H4 (cell line): Measurements from ENCODE around the gene OAF. TPM values are rescaled to one million over a fixed set of nuclear protein-coding genes. Genes with fewer than 3 reads are reported as not detected.

Experiments used
- DNase-seq: peaks from one replicate; pipeline ENCODE4 v3.0.0-alpha.2; 2015; ENCODE audit warnings: low spot score
- total RNA-seq: library from RNA; depleted of rRNA; stranded (reverse); fragments of >200 nt; shearing (Covaris generic); gene quantifications from 2 replicates; pipeline ENCODE4 v1.2.3, GENCODE V29; 2014

The OAF gene
- total RNA-seq, 1 experiment from 2014 or later = 33.5 TPM

DNA sequence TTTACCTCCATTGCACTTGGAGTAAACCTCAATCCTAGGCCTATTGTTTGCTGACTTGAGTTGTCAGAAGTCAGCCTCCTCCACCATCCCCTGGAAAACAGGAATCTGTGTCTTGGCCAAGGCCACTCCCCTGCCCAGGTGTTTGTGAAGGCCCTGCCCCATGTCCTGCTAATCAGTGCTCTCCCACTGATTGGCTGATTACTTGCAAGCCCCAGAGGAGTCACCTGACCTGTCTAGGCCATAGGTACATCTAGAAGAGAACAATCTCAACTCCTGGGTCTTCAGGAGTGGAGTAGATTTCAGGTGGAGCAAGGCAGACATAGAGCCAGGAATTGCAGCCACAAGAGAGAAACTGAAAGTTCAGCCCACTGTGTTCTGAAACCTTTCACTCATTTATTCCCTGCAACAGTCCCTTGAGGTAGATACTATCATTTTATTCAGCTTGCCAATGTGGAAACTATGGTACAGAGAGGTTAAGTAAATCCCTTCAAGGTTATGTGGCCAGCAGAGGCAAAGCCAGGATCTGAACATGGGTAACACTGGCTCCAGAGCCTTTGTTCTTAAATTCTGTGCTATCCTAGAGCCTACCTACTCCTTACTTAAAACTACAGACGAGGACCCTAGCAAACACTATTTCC, 10.4 kb downstream of the OAF start:
- no peak for DNase-seq

DNA sequence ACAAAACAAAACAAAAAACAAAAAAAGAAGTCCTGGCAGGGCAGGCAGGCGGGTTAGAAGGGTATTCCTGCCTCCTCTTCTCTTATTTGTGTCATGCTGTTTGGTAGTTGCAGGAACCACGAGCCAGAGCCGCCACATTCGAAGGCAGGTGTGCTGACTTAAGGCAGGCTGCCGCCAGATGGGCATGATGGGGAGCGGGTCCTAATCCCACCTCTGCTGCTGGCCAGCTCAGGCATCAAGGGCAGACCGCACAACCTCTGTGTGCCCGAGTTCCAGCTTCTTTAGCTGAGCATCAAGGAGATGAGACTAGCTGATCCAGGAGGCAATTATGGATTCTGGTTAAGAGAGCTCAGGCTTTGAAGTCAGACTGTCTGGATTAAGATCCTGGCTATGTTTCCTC, 12.1 kb downstream of the OAF start:
- no peak for DNase-seq

DNA sequence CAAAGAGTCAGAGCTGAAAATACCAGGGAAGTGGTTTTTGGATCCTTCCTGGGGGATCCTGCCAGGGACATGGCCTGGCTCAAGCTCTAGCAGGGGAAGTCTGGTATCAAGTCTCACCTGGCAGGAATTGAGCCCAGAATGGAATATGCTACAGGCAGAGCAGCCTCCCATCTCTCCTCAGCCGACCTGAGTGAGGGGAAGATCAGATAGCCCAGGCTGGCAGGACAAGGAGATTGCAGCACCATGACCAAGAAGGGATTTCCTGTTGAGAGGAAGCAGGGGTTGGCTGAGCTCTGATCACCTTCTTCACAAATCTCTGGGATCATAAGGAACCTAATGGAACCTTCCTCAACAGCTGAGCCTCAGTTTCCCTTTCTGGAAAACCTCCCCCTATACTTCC, 13.0 kb downstream of the OAF start:
- no peak for DNase-seq

DNA sequence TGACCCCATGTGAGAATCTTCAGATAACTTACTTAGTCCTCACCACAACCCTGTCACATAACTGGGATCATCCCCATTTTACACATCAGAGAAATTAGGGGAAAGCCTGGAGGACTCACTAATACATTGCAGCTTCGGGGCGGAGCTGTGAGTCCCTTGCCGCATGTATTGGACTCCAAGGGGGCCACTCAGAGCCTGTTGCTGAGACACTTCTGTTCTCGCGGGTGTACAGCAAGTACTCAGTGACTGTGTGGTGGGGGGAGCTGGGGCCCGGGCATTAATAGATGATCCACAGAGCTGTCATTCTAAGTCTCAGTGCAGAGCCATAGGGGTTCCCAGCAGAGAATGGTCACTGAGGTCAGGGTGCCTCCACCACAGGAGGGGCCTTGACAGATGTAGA, 13.5 kb downstream of the OAF start:
- no peak for DNase-seq

DNA sequence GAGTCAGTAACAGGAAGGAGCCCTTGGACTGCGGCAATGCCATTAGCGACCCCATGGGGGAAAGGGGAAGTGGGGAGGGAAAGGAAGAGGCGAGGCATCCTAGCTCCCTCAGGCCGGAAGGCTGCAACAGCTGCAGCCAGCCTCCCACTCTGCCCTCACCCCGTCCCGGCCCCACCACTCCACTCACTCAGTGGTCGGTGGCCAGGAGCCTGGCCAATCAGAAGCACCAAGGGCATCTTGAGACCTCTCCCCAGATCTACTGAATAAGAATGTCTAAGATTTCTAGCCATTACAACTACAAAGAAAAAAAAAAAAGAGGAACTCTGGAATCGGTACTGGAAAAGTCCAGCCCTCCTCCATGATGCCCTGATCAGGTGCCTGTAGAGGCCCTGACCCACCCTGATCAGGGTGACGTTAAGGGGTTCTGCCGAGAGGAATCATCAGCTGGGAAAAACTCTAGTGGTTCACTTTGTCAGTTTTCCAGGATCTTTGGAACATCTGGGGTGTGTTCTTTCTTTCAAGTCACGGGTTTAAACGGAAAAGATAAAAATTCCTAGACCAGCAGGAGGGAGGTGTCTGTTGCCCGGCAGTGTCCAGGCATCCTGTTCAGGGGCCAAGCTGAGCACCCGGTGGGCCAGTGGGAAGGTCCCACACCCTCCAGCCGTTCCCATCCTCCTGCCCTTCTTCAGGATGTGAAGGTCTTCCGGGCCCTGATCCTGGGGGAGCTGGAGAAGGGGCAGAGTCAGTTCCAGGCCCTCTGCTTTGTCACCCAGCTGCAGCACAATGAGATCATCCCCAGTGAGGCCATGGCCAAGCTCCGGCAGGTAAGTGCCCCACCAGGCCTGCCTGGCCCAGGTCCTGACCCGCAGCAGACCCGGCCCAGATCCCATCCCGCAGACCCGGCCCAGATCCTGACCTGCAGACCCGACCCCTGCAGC, 14.4 kb downstream of the OAF start:
- no peak for DNase-seq

DNA sequence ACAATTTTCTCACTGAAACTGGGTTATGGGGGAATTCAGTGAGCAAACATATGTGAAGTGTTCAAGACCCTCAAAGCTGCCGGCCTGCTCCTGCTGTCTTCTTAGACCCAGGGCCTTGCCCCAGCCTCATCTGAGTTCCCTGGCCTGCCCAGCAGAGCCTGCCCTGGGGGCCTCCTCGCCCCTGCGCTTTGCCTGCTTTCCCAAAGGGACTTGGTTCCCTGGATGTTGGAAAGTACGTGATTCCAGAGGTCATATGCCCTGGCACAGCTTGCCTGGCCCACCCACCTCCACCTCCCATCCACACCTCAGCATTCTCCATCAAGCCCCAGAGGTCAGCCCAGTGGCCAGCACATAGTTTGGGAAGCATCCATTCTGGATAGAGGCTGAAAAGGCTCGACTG, 15.4 kb downstream of the OAF start:
- DNase-seq = no peak

DNA sequence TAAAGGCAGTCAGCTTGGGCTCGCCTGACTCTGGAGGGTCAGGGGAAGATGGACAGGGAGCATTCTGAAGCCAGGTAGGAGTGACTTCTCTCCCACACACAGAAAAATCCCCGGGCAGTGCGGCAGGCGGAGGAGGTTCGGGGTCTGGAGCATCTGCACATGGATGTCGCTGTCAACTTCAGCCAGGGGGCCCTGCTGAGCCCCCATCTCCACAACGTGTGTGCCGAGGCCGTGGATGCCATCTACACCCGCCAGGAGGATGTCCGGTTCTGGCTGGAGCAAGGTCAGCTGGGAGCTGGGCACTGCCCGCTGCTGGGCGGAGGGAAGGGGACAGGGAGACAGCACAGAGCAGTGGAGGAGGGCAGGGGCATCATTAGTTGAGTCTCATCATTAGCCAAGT, 15.9 kb downstream of the OAF start:
- DNase-seq = no peak

DNA sequence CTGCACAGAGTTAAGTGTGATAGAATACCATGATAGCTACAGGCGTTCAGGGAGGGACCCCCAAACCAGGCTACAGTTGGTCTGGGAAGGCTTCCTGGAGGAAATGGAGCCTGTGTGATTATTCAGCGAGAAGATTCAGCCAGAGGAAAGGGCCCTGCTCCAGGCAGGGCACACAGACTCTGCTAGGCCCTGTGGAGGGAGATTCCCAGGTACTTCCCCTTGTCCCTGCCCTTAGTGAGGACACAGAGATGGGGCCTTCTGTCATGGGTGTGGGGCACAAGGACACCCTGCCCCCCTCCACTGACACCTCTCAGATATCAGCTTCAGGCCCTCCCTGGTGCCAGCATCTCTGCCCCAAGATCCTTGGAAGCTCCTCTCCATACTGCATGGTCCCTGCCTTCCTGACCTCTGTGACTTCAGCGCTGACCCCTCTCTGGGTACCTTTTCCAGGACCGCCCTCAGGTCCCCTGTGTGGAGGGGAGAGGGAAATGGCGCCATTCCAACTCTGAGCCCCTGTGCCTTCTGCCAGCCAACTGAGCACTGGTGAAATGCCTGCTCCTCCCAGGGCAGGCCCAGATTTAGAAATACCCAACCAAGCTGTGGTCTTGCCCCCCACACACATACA, 16.5 kb downstream of the OAF start:
- DNase-seq = no peak

DNA sequence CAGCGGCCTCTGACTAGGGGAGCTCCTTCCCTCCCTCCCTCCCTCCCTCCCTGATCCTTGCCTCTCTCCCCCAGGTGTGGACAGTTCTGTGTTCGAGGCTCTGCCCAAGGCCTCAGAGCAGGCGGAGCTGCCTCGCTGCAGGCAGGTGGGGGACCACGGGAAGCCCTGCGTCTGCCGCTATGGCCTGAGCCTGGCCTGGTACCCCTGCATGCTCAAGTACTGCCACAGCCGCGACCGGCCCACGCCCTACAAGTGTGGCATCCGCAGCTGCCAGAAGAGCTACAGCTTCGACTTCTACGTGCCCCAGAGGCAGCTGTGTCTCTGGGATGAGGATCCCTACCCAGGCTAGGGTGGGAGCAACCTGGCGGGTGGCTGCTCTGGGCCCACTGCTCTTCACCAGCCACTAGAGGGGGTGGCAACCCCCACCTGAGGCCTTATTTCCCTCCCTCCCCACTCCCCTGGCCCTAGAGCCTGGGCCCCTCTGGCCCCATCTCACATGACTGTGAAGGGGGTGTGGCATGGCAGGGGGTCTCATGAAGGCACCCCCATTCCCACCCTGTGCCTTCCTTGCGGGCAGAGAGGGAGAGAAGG, 18.1 kb downstream of the OAF start:
- no peak for DNase-seq

DNA sequence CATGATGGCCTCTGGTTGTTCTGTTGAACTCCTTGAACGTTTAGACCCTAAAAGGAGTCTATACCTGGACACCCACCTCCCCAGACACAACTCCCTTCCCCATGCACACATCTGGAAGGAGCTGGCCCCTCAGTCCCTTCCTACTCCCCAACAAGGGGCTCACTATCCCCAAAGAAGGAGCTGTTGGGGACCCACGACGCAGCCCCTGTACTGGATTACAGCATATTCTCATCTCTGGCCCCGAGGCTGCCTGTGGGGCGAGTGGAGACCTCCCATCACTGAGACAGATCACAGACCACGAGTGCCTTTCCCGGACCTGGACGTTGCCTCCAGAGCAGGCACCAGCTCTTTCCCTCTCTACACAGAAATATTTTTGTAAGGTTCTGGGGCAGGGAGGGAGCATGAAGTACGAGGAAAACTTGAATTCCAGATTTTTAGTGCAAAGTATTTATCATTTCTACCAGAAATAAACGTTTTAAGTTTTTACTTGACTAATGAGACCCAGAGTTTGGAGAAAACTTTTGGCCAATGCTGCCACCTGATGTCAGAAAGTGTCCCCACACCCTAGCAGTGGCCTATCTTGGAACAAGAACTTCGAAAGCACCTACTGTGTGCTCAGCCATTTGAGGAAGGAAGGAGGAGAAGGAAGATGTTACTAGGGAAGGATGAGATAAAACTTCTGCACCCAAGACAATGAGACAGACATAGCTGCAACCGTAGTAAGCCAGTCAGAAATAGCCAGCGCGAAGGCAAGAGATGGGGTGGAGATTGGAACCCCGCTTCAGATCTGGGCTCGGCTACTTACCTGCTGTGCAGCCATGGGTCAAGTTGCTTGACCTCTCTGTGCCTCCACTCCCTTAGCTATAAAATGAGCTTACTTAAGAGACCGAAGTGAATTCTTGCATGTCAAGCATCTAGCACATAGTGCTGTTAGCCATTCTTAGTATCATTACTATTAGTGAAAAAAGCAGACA, 18.9 kb downstream of the OAF start:
- DNase-seq = no peak

DNA sequence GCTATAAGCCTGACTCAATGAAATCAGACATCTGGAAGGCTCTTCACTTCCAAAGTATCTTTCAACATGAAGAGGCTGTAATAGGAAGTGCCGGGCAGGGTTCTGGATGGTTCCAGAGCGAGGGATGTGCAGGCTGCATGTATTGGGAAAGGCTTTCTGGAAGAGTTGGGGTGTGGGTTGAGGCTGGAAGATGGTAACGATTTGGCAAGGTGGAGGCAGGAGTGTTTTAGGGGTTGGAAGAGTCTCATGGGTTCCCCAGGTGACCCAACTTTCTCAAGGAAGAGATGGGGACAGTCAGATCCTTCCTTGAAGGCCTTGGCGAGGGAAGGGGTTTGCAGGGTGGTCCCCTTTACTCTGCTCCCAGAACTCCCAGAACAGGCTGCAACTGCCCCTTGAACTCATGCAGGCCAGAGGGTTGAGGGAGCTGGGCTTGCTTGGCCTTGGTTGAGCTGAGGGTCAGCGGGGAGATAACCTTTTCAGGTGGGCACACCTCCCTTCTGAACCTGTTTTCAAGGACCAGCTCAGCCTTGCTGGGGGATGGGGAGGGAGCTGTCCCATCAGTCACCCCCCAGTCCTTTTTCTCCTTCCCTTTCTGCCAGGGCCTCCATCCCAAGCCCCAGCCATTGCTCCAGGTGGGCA, 19.7 kb downstream of the OAF start:
- DNase-seq = no peak

DNA sequence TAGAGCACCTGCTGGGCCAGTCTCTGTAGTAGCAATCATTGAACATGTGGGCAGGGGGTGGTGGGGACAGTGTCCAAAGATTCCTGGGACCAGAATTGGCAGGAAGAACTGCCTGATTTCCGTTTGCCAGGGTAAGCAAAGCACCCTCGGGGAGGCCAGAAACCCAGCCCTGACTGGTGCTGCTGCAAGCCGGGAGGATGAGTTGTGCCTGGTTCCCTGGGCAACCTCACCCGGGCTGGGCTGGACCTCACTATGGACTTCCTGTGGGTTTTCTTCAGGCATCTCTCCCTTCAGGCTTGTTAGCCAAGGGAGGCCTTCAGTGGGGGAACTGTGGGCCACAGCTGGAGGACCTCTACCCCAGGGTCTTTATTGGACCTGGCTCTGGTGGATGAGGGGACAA, 21.1 kb downstream of the OAF start:
- DNase-seq = no peak

DNA sequence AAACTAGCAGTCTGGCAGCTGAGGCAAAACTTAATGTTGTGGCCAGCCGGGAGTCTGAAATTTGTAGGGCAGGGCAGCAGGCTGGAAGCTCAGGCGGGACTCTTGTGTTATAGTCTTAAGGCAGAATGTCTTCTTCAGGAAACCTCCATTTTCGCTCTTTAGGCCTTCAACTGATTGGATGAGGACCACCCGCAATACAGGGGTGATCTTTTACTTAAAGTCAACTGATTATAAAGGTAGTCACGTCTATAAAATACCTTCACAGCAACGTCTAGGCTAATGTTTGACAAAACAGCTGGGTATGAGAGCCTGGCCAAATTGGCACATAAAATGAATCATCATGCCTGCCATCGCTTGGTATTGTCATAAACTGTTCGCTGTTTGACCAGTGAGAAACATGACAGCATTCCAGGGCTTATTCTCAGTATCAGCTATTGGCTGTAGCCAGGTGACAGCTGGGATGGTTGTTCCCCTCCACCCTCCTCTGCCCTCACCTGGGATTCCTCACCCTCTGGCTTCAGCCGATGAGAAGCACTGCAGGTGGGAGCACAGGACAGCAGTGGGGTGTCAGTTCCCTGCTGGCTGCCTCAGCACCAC, 22.5 kb downstream of the OAF start:
- no peak for DNase-seq

DNA sequence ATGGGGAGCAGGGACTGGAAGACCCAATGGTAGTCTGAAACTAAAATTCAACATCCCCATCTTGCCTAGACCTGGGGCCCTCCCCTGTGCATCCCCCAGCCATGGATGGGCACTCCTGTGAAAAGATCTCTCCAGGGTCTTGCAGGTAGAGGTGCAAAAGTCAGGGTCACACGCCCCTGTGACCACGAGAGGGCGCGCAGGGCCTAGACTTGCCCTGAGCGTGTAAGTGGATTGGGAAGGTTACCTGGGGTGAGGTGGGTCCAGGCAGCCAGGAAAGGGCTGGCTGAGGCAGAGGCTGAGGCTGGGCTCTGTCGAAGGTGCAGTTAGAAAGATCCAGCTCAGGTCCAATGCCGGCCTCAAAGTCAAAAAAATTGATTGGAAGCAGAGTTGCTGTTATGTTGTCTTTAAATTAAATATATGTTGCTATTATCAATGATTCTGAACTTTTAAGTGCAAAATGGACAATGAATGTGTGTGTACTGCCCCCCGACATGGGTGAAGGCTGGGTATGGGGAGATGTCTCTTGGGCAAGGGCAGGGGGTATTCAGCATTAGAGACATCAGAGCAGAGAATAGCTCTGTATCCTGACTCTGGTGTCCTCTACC, 24.3 kb downstream of the OAF start:
- DNase-seq = peak; percentile 71

DNA sequence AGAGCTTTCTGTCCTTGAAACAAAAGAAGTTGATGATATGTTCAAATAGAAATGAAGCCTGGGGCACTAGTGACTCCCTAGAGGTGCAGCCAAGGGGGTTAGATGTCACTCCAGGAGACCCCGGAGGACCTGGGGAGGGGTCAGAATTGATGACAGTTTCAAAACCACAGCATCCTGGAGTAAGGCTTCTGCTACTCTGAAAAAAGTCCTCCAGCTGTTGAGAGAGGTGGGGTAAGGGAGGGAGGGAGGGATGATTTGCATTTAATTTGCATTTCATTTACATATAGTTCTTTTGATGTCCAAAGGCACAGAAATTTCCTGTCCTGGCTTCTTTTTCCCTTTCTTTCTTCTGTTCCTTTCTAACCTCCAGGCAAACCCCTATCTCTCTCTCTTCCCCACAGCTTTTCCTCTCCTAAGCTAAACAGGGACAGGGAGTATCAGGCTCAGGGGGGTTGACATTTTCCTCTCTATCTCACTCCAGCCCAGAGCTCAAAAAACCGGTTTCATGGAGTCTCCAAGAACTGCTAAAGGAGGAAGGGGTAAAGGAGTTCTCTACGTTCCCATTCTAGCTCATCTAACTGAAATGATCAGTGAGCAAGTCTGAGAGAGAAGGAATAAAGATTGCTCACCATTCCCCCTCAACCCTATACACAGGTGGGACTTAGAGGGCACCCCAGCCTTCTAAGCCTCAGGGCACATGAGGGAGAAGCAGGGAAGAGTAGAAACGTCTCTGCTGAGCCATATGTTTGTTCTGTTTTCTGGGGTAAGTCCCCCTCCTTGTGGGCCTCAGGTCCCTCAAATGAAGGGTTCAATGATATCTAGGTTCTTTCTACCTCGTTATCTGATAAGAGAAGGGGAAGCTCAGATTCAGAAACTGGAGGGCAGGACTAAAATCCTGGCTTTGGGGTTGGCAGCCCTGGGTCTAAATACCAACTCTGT, 25.6 kb downstream of the OAF start:
- peak; percentile 37 for DNase-seq

DNA sequence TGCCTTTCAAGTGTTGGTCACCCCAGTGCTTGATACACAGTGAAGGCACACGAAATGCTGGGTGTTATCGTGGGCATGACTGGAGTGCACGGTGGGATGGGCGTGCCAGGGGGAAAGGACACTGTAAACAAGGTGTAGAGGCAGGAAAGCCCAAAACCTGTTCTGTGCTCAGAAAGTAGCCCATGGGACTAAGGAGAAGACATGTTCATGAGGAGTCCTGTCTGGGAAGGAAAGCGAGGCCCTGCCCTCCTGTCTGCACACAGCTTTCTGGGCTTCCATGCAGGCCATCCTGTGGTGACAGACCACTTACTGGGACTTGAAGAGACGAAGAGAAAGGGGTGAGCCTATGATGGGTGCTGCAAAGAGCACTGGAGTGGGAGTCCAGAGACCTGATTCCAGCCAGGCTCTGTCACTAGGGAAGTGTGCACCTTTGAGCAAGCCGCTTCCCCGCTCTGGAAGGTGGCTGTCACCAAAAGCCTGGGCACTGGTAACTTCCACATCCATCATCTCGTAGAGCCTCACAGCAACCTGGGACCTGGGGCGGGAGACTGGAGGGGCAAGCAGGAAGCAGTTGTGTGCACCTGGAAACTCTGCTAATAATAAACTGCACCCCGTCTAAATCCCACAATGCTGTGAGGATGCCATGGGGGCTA, 28.3 kb downstream of the OAF start:
- no peak for DNase-seq

DNA sequence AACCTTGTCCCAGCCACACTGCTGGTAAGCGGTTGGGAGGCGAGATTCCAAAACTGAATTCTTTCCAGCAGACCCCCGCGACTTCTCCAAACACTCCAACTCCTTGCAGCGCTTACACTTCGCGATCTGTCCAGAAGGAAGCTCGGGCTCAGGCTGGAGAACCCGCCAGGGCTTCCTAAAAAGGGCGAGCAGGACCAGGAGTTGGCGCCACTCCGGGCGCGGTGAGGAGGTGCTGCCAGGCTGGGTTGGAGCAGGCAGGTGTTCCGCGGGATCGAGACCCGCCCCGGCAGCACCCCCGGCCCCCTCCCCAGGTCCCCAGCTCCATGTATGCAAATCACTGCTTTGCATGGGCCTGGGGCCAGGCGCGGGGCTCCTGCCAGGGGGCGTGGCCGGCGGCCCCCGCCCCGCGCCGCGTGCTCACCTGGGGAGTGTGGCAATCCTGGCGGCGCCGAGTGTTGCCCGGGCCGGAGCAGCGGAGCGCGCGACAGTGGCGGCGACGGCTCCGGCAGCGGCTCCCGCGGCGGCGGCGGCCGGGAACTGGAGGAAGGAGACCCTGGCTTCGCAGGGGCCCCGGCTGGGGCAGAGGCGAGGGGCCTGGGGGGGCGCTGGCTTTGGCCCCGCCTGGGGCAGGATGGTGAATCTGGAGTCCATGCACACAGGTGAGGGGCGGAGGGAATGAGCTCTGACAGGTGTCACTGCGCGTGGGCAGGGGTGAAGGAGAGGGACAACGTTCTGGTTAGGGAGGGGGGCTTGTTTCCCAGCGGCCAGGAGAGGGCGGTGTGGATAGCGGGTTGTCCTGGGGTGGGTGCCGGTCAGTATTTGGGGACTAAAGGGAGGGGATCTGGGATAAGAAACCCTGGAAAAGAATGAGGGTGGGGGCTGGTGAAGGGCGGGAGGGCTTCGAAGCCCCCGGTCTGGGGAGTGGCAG, 29.1 kb downstream of the OAF start, which contains the start of gene POU2F3:
TSS of gene POU2F3 (plus strand) at position 428 of the 928 bp plus-strand sequence. CDS start at position 632, 204 bp downstream.
- no peak for DNase-seq
